IMR-90 (cell line): ENCODE data around the gene NAE1. TPM values are rescaled to one million over a fixed set of nuclear protein-coding genes. Genes with fewer than 3 reads are reported as not detected.

Experiments
- ATAC-seq: fragments of 200-7000 bp; cut with Tn5 transposase; 2 replicates; pipeline ENCODE4 v1.9.1; 2020; ENCODE audit warnings: low read depth, mild to moderate bottlenecking, moderate library complexity
- BruUV-seq: library from RNA; stranded (reverse); fragments of 400-500 nt; replicated peaks from 2 replicates; lab custom pipeline; 2021; lab: Mats Ljungman, UMichigan
- CTCF ChIA-PET: fragments of 300-600 bp; formaldehyde crosslinking; extraction: SDS; loops from one replicate; lab custom pipeline; 2021; ENCODE audit warnings: antibody characterized with exemption; lab: Yijun Ruan, JAX
- POLR2A ChIA-PET: fragments of 300-600 bp; sonication (Branson Sonifier 250); formaldehyde crosslinking; loops from one replicate; lab custom pipeline; 2022; ENCODE audit warnings: antibody characterized with exemption; ENCODE audit not compliant: unreplicated experiment; lab: Charles Lee
- DNase-seq: peaks from one replicate; pipeline ENCODE4 v3.0.0; 2013
- H2AFZ ChIP-seq: replicated peaks from 2 replicates; pipeline ENCODE3; 2013; ENCODE audit warnings: low read length, mild to moderate bottlenecking; ENCODE audit not compliant: poor library complexity
- H2AK5ac ChIP-seq: 2 replicates; pipeline ENCODE4 v1.6.1; 2013; ENCODE audit warnings: low read depth, low read length, inconsistent platforms
- H2AK9ac ChIP-seq: replicated peaks from 2 replicates; pipeline ENCODE3; 2013; ENCODE audit warnings: mild to moderate bottlenecking, low read depth, low read length, moderate library complexity; ENCODE audit not compliant: poor library complexity
- H2BK120ac ChIP-seq: 2 replicates; pipeline ENCODE4 v1.6.1; 2013; ENCODE audit warnings: low read depth, low read length, inconsistent platforms
- H2BK15ac ChIP-seq: 3 replicates; pipeline ENCODE4 v1.6.1; 2013; ENCODE audit warnings: low read depth, low read length, inconsistent platforms
- H2BK20ac ChIP-seq: 2 replicates; pipeline ENCODE4 v1.6.1; 2013; ENCODE audit warnings: low read depth, mild to moderate bottlenecking, inconsistent platforms, low read length, moderate library complexity
- H2BK5ac ChIP-seq: 2 replicates; pipeline ENCODE4 v1.6.1; 2013; ENCODE audit warnings: mild to moderate bottlenecking, low read depth, low read length, inconsistent platforms; ENCODE audit not compliant: poor library complexity, severe bottlenecking
- H3K14ac ChIP-seq: replicated peaks from 2 replicates; pipeline ENCODE4 v1.6.1; 2013; ENCODE audit warnings: low read depth, low read length, inconsistent platforms
- H3K18ac ChIP-seq: 2 replicates; pipeline ENCODE4 v1.6.1; 2013; ENCODE audit warnings: low read depth, low read length, control low read depth
- H3K23ac ChIP-seq: 2 replicates; pipeline ENCODE4 v1.6.1; 2013; ENCODE audit warnings: low read depth, low read length, inconsistent platforms
- H3K27ac ChIP-seq: 2 replicates; pipeline ENCODE4 v1.5.1; 2013; ENCODE audit warnings: mild to moderate bottlenecking, control low read depth, low read length; ENCODE audit not compliant: insufficient read depth
- H3K27me3 ChIP-seq: 2 replicates; pipeline ENCODE4 v1.6.1; 2013; ENCODE audit warnings: low read length; ENCODE audit not compliant: control insufficient read depth, insufficient read depth
- H3K36me3 ChIP-seq: 2 replicates; pipeline ENCODE4 v1.6.1; 2013; ENCODE audit warnings: low read length, mixed read lengths; ENCODE audit not compliant: control insufficient read depth, insufficient read depth
- H3K4ac ChIP-seq: 2 replicates; pipeline ENCODE4 v1.6.1; 2013; ENCODE audit warnings: low read depth, low read length, inconsistent platforms
- H3K4me1 ChIP-seq: 2 replicates; pipeline ENCODE4 v1.6.1; 2013; ENCODE audit warnings: low read length, mixed read lengths; ENCODE audit not compliant: control insufficient read depth, insufficient read depth
- H3K4me2 ChIP-seq: 2 replicates; pipeline ENCODE4 v1.6.1; 2013; ENCODE audit warnings: low read depth, mild to moderate bottlenecking, control low read depth, low read length, moderate library complexity
- H3K4me3 ChIP-seq: 2 replicates; pipeline ENCODE4 v1.5.1; 2013; ENCODE audit warnings: low read depth, mild to moderate bottlenecking, control low read depth, low read length, moderate library complexity; ENCODE audit not compliant: insufficient read depth
- H3K56ac ChIP-seq: 2 replicates; pipeline ENCODE4 v1.6.1; 2013; ENCODE audit warnings: low read length, inconsistent platforms; ENCODE audit not compliant: insufficient read depth; ENCODE audit errors: extremely low read depth
- H3K79me1 ChIP-seq, 2 experiments: 2 replicates each; pipeline ENCODE4 v1.6.1; 2013; ENCODE audit warnings: low read length in 2 of 2, inconsistent platforms in 1 of 2, low read depth in 1 of 2
- H3K9ac ChIP-seq: 2 replicates; pipeline ENCODE4 v1.6.1; 2013; ENCODE audit warnings: low read depth, low read length, control low read depth
- H3K9me1 ChIP-seq: 2 replicates; pipeline ENCODE4 v1.6.1; 2013; ENCODE audit warnings: low read length, inconsistent platforms; ENCODE audit not compliant: insufficient read depth
- H3K9me3 ChIP-seq: 2 replicates; pipeline ENCODE4 v1.6.1; 2013; ENCODE audit warnings: low read length; ENCODE audit not compliant: control insufficient read depth, insufficient read depth
- H4K20me1 ChIP-seq: 2 replicates; pipeline ENCODE4 v1.6.1; 2013; ENCODE audit warnings: low read length, inconsistent platforms; ENCODE audit not compliant: insufficient read depth
- H4K5ac ChIP-seq: 2 replicates; pipeline ENCODE4 v1.6.1; 2013; ENCODE audit warnings: mild to moderate bottlenecking, low read depth, low read length, control low read depth
- H4K8ac ChIP-seq, 2 experiments: 2 replicates each; pipeline ENCODE4 v1.6.1; 2013; ENCODE audit warnings: low read depth in 2 of 2, low read length in 2 of 2, control low read depth in 1 of 2, inconsistent platforms in 1 of 2
- H4K91ac ChIP-seq: 2 replicates; pipeline ENCODE4 v1.6.1; 2013; ENCODE audit warnings: low read depth, low read length, inconsistent platforms; ENCODE audit not compliant: insufficient read depth
- CEBPB ChIP-seq: IDR thresholded peaks from 2 replicates; pipeline ENCODE4 v1.6.1; 2012; ENCODE audit warnings: low read depth, low read length, improper control_type of control experiment
- CHD1 ChIP-seq: IDR thresholded peaks from 2 replicates; pipeline ENCODE4 v1.6.1; 2012; ENCODE audit warnings: low read depth, low read length, improper control_type of control experiment
- FOS ChIP-seq: fragments of 150-350 bp; IDR thresholded peaks from 2 replicates; pipeline ENCODE4 v1.6.1; 2016; ENCODE audit warnings: low read depth, low read length
- MAZ ChIP-seq: IDR thresholded peaks from 2 replicates; pipeline ENCODE4 v1.6.1; 2012; ENCODE audit warnings: low read depth, mild to moderate bottlenecking, low read length, improper control_type of control experiment, moderate library complexity, borderline replicate concordance
- MXI1 ChIP-seq: IDR thresholded peaks from 2 replicates; pipeline ENCODE4 v1.6.1; 2012; ENCODE audit warnings: low read depth, mild to moderate bottlenecking, low read length, moderate library complexity, borderline replicate concordance
- NFE2L2 ChIP-seq: fragments of 150-350 bp; IDR thresholded peaks from 2 replicates; pipeline ENCODE4 v1.6.1; 2016; ENCODE audit warnings: low read depth, mild to moderate bottlenecking, low read length
- POLR2A ChIP-seq: IDR thresholded peaks from 2 replicates; pipeline ENCODE4 v1.6.1; 2012; ENCODE audit warnings: mild to moderate bottlenecking, low read depth, low read length
- RCOR1 ChIP-seq: IDR thresholded peaks from 2 replicates; pipeline ENCODE4 v1.6.1; 2012; ENCODE audit warnings: mild to moderate bottlenecking, low read length, improper control_type of control experiment; ENCODE audit not compliant: insufficient replicate concordance
- SMC3 ChIP-seq: fragments of 150-350 bp; IDR thresholded peaks from 2 replicates; pipeline ENCODE4 v1.6.1; 2016; ENCODE audit warnings: low read depth, mild to moderate bottlenecking, antibody characterized with exemption, low read length, moderate library complexity
- WGBS, 2 experiments: methylation state at CpG; one replicate each; pipeline versions ENCODE4 v1.1.5 to v1.1.7; 2013; ENCODE audit warnings: missing lambda C conversion rate in 2 of 2; ENCODE audit not compliant: insufficient read length in 1 of 2; ENCODE audit errors: extremely low coverage in 2 of 2; 5-methylcytosine and 5-hydroxymethylcytosine counted together
- dilution Hi-C: fragments of 300-500 bp; cut with HindIII; formaldehyde crosslinking; loops from one replicate; pipeline ENCODE4 v1.14.3; 2018; ENCODE audit warnings: low sequenced_read_pairs; ENCODE audit not compliant: unreplicated experiment
- in situ Hi-C: fragments of 300-500 bp; cut with MboI; formaldehyde crosslinking; loops from 3 replicates; pipeline ENCODE4 v1.14.3; 2019; ENCODE audit warnings: low sequenced_read_pairs, inconsistent platforms, mixed read lengths
- intact Hi-C: fragments of 100-400 bp; cut with micrococcal nuclease; formaldehyde crosslinking; loops from 2 replicates; pipeline ENCODE4 v1.10.0; 2022
- polyA plus RNA-seq, 3 experiments: library from polyadenylated mRNA; depleted of rRNA; stranded (reverse); fragments of >200 nt; gene quantifications; 2 replicates each; pipeline ENCODE4 v1.2.3, GENCODE V29; 2012; ENCODE audit warnings: low replicate concordance in 1 of 3
- total RNA-seq: library from RNA; depleted of rRNA; stranded (reverse); fragments of >200 nt; gene quantifications from 2 replicates; pipeline ENCODE4 v1.2.3, GENCODE V29; 2012
- TF ChIP-seq, protein P1 (sequence below): conservative IDR thresholded peaks from 2 replicates; pipeline ENCODE4 v1.5.1; 2012; ENCODE audit warnings: mild to moderate bottlenecking, low read depth, low read length, improper control_type of control experiment
- TF ChIP-seq, protein P2 (sequence below): fragments of 150-350 bp; IDR thresholded peaks from 2 replicates; pipeline ENCODE4 v1.6.1; 2016; ENCODE audit warnings: low read depth, mild to moderate bottlenecking, low read length, moderate library complexity, borderline replicate concordance
- TF ChIP-seq, protein P3 (sequence below): fragments of 150-350 bp; IDR thresholded peaks from 2 replicates; pipeline ENCODE4 v1.6.1; 2017; ENCODE audit warnings: mild to moderate bottlenecking, antibody characterized with exemption, low read length, low read depth

NAE1 gene
- total and polyA plus RNA-seq, 2 of the 4 experiments (the other 2 are of a cell fraction): 33.0 to 36.7 TPM

DNA sequence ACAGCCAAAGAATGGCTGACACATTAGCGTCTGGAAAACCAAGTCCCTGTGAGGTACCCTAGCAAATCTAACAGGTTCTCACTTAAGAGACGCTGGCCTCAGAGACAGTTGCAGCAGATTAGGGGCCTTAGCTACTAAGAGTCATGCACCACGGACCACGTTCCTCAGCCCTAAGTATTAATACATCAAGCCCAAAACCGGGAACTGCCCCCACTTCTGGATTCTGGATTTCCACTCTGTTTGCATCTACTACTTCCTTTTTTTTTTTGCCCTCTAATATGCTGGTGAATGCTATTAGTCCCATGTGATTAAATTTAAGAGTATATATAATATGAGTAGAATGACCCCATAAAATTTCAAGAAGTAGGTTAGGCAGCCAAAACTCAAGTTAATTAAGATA lies 28.6 kb downstream of the NAE1 start:
- Histone ChIP-seq H4K20me1 (no peaks in the 10 kb centered on the region; the same call in 1 of the 2 replicates), H3K4me1 (no peaks in the 10 kb centered on the region), H2BK5ac (no peak overlapping the region), H3K79me1 (no peaks in the 10 kb centered on the region), H2BK15ac (no peak overlapping the region), H3K56ac (no peak overlapping the region), H2AK9ac (no peak overlapping the region), H3K4ac (no peak overlapping the region), H3K27me3 (no peaks in the 10 kb centered on the region), H4K5ac (no peak overlapping the region), H3K9ac (no peak overlapping the region), H3K18ac (no peak overlapping the region), H2BK20ac (no peak overlapping the region), H3K23ac (no peak overlapping the region), H3K4me3 (no peak overlapping the region), H2AFZ (no peak overlapping the region), H3K4me2 (no peak overlapping the region), H3K36me3 (peaks cover 23% of the 10 kb centered on the region), H2AK5ac (no peak overlapping the region), H3K9me3 (no peaks in the 10 kb centered on the region), H3K9me1 (no peaks in the 10 kb centered on the region), H4K91ac (no peak overlapping the region), H3K27ac (no peak overlapping the region), H3K14ac (no peak overlapping the region), H4K8ac (no peak overlapping the region), H2BK120ac (no peak overlapping the region)
- POLR2A ChIA-PET: no interaction called here
- ATAC-seq (no peak), DNase-seq (no peak)
- dilution Hi-C loops (no loop called here), in situ Hi-C loops (no loop called here), intact Hi-C loops (no loop called here)
- 89% methylated on average over 3 of the region's 5 CpGs; no CpG with 5 or more reads in 1 of the 2 experiments for WGBS, 2 experiments
- CTCF ChIA-PET: interaction anchor here (0.9 kb wide), 1 partner anchor 28 kb away, joined by 5 read pairs; the partner anchor contains the start of gene NAE1
- no TSS peak for BruUV-seq
- TF ChIP-seq POLR2A (no peak), CEBPB (no peak), MAZ (no peak), RCOR1 (no peak), NFE2L2 (no peak), SMC3 (no peak), MXI1 (no peak), CHD1 (no peak), FOS (no peak)
- TF ChIP-seq, protein P1, sequence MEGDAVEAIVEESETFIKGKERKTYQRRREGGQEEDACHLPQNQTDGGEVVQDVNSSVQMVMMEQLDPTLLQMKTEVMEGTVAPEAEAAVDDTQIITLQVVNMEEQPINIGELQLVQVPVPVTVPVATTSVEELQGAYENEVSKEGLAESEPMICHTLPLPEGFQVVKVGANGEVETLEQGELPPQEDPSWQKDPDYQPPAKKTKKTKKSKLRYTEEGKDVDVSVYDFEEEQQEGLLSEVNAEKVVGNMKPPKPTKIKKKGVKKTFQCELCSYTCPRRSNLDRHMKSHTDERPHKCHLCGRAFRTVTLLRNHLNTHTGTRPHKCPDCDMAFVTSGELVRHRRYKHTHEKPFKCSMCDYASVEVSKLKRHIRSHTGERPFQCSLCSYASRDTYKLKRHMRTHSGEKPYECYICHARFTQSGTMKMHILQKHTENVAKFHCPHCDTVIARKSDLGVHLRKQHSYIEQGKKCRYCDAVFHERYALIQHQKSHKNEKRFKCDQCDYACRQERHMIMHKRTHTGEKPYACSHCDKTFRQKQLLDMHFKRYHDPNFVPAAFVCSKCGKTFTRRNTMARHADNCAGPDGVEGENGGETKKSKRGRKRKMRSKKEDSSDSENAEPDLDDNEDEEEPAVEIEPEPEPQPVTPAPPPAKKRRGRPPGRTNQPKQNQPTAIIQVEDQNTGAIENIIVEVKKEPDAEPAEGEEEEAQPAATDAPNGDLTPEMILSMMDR: no peak
- TF ChIP-seq, protein P2, sequence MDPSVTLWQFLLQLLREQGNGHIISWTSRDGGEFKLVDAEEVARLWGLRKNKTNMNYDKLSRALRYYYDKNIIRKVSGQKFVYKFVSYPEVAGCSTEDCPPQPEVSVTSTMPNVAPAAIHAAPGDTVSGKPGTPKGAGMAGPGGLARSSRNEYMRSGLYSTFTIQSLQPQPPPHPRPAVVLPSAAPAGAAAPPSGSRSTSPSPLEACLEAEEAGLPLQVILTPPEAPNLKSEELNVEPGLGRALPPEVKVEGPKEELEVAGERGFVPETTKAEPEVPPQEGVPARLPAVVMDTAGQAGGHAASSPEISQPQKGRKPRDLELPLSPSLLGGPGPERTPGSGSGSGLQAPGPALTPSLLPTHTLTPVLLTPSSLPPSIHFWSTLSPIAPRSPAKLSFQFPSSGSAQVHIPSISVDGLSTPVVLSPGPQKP: no peak
- TF ChIP-seq, protein P3, sequence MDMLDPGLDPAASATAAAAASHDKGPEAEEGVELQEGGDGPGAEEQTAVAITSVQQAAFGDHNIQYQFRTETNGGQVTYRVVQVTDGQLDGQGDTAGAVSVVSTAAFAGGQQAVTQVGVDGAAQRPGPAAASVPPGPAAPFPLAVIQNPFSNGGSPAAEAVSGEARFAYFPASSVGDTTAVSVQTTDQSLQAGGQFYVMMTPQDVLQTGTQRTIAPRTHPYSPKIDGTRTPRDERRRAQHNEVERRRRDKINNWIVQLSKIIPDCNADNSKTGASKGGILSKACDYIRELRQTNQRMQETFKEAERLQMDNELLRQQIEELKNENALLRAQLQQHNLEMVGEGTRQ: no peak
